Mesendoderm (in vitro differentiated cells): ENCODE results near the gene CMTM3.

Experiments used
- DNase-seq: peaks from one replicate; pipeline ENCODE4 v3.0.0; 2013
- H2AK5ac ChIP-seq: 2 replicates; pipeline ENCODE4 v1.6.1; 2013; ENCODE audit warnings: low read length, inconsistent platforms
- H2BK120ac ChIP-seq: 2 replicates; pipeline ENCODE4 v1.6.1; 2013; ENCODE audit warnings: low read depth, mild to moderate bottlenecking, low read length, moderate library complexity, mixed read lengths
- H2BK15ac ChIP-seq: replicated peaks from 2 replicates; pipeline ENCODE4 v1.6.1; 2013; ENCODE audit warnings: low read depth, mild to moderate bottlenecking, moderate library complexity
- H2BK5ac ChIP-seq: 2 replicates; pipeline ENCODE4 v1.6.1; 2013; ENCODE audit warnings: low read length, inconsistent platforms
- H3K18ac ChIP-seq: 2 replicates; pipeline ENCODE4 v1.6.1; 2013; ENCODE audit warnings: mild to moderate bottlenecking, low read length, mixed read lengths
- H3K23ac ChIP-seq: one replicate; pipeline ENCODE4 v1.6.1; 2013; ENCODE audit warnings: low read length
- H3K27ac ChIP-seq: 2 replicates; pipeline ENCODE4 v1.5.1; 2013; ENCODE audit warnings: low read depth, mild to moderate bottlenecking, inconsistent platforms, low read length, moderate library complexity
- H3K27me3 ChIP-seq: 2 replicates; pipeline ENCODE4 v1.6.1; 2013; ENCODE audit warnings: low read length, control low read depth, mild to moderate bottlenecking, inconsistent platforms; ENCODE audit not compliant: insufficient read depth, poor library complexity
- H3K36me3 ChIP-seq: 2 replicates; pipeline ENCODE4 v1.6.1; 2013; ENCODE audit warnings: low read length, inconsistent platforms; ENCODE audit not compliant: control insufficient read depth, insufficient read depth
- H3K4ac ChIP-seq: one replicate; pipeline ENCODE4 v1.6.1; 2013; ENCODE audit warnings: low read depth, mild to moderate bottlenecking, low read length, moderate library complexity
- H3K4me1 ChIP-seq: 2 replicates; pipeline ENCODE4 v1.6.1; 2013; ENCODE audit warnings: low read depth, low read length, inconsistent platforms; ENCODE audit not compliant: control insufficient read depth
- H3K4me2 ChIP-seq: 2 replicates; pipeline ENCODE4 v1.6.1; 2013; ENCODE audit warnings: low read length
- H3K4me3 ChIP-seq: 2 replicates; pipeline ENCODE4 v1.5.1; 2013; ENCODE audit warnings: mild to moderate bottlenecking, low read length
- H3K56ac ChIP-seq: one replicate; pipeline ENCODE4 v1.6.1; 2013; ENCODE audit warnings: low read length
- H3K79me1 ChIP-seq: 2 replicates; pipeline ENCODE4 v1.6.1; 2013; ENCODE audit warnings: low read length, inconsistent platforms
- H3K79me2 ChIP-seq: 2 replicates; pipeline ENCODE4 v1.6.1; 2013; ENCODE audit warnings: mild to moderate bottlenecking, low read length; ENCODE audit not compliant: control insufficient read depth, insufficient read depth
- H3K9ac ChIP-seq: 2 replicates; pipeline ENCODE4 v1.6.1; 2013; ENCODE audit warnings: low read length, inconsistent platforms
- H4K5ac ChIP-seq: one replicate; pipeline ENCODE4 v1.6.1; 2013; ENCODE audit warnings: low read length
- H4K8ac ChIP-seq: one replicate; pipeline ENCODE4 v1.6.1; 2013; ENCODE audit warnings: low read depth, mild to moderate bottlenecking, control low read depth, low read length, moderate library complexity
- WGBS: extraction: QIAGEN DNeasy Blood & Tissue Kit; methylation state at CpG from one replicate; pipeline ENCODE4 v1.1.7; 2013; ENCODE audit warnings: low lambda C conversion rate, missing lambda C conversion rate; ENCODE audit not compliant: insufficient coverage; ENCODE audit errors: extremely low coverage; 5-methylcytosine and 5-hydroxymethylcytosine counted together

CMTM3 gene

DNA sequence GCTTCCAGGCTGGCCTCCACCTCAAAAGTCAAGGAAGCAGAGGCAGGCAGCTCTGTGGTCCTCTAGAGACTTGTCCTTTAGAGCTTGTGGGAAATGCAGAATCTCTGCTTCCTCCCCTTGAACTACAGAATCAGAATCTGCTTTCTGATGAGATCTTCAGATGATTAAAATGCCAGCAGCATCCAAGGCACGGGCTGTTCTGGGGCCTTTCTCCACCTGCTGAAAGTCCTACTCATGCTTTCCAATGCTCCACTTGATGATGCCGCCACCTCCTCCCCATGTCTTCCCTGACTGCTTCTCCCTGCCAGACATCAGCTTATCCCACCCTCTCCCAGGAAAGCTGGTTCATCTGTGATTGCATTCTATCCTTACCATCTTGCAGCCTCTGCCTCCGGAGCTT is 33.3 kb downstream of the CMTM3 start:
- Histone ChIP-seq H3K36me3 (peaks cover 2% of the 10 kb centered on the region), H3K56ac (no peak overlapping the region), H3K23ac (no peak overlapping the region), H4K5ac (no peak overlapping the region), H3K4me3 (no peak overlapping the region), H3K79me2 (no peaks in the 10 kb centered on the region), H2AK5ac (no peak overlapping the region), H3K9ac (no peak overlapping the region), H3K18ac (no peak overlapping the region), H4K8ac (no peak overlapping the region), H3K4me2 (no peak overlapping the region), H3K79me1 (no peaks in the 10 kb centered on the region), H3K27ac (no peak overlapping the region), H2BK15ac (no peak overlapping the region), H2BK5ac (no peak overlapping the region), H3K4me1 (no peaks in the 10 kb centered on the region), H2BK120ac (no peak overlapping the region), H3K27me3 (no peaks in the 10 kb centered on the region), H3K4ac (no peak overlapping the region)
- DNase-seq, result no peak
- no CpG with 5 or more reads among the region's 3 CpGs for WGBS

DNA sequence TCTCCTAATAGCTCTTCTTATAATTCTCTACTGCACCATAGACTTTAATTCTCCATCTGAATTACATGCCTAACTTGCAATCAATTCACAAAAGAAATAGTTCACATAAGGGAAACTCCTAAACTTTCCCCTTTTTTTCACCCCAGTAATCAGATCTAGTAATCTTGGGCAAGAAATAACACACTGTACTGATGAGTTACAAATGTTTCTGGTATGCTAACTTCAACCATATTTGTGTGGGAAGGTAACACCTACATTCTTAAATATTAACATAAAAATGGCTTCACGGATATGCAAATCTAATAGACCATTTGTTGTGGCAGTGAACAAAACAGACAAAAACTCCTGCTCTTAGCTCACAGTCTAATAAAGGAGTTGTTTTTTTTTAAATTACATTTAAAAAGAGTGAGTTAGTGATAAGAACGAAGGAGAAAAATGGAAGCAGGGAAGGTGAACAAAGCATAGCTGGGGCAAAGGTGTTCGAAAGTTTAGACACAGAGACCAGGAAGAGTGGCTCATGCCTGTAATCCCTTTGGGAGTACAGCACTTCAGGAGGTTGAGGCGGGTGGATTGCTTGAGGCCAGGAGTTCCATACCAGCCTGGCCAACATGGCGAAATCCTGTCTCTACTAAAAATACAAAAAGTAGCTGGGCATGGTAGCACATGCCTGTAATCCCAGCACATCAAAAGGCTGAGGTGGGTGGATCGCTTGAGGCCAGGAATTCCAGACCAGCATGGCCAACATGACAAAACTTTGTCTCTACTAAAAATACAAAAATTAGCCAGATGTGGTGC is 34.8 kb downstream of the CMTM3 start:
- Histone ChIP-seq H3K79me1 (no peaks in the 10 kb centered on the region), H4K5ac (no peak overlapping the region), H3K79me2 (no peaks in the 10 kb centered on the region), H3K4me1 (no peaks in the 10 kb centered on the region), H2BK15ac (no peak overlapping the region), H3K18ac (no peak overlapping the region), H3K27me3 (no peaks in the 10 kb centered on the region), H3K4ac (no peak overlapping the region), H2BK120ac (no peak overlapping the region), H3K4me3 (no peak overlapping the region), H3K27ac (no peak overlapping the region), H3K23ac (no peak overlapping the region), H3K36me3 (peaks cover 2% of the 10 kb centered on the region), H2AK5ac (no peak overlapping the region), H3K56ac (no peak overlapping the region), H3K9ac (no peak overlapping the region), H2BK5ac (no peak overlapping the region), H3K4me2 (no peak overlapping the region), H4K8ac (no peak overlapping the region)
- DNase-seq, result no peak
- whole genome bisulfite sequencing, result 100% methylated on average over 1 of the region's 6 CpGs

DNA sequence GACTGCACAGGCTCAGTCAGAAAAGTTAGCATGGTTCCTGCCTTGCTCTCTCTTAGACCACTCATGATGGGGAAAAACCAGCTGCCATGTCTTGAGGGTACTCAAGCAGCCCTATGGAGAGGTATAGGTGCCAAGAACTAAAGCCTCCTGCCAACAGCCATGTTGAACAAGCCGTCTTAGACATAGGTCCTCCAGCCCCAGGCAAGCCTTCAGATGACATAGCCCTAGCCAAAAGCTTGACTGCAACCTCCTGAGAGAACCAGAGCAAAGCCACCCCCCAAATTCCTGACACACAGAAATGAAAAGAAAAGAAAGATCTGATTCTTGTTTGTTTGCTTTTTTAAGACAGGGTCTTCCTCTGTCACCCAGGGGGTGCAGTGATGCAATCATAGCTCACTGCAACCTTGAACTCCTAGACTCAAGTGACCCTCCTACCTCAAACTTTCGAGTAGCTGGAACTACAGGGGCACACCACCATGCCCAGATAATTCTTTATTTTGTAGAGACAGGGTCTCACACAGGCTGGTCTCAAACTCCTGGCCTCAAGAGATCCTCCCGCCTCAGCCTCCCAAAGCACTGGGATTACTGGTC is 36.3 kb downstream of the CMTM3 start:
- Histone ChIP-seq H3K56ac (no peak overlapping the region), H2BK120ac (no peak overlapping the region), H3K79me1 (no peaks in the 10 kb centered on the region), H4K8ac (no peak overlapping the region), H3K4me2 (no peak overlapping the region), H2AK5ac (no peak overlapping the region), H3K4ac (no peak overlapping the region), H3K4me1 (no peaks in the 10 kb centered on the region), H4K5ac (no peak overlapping the region), H3K36me3 (no peaks in the 10 kb centered on the region), H3K27ac (no peak overlapping the region), H3K9ac (no peak overlapping the region), H2BK5ac (no peak overlapping the region), H3K23ac (no peak overlapping the region), H2BK15ac (no peak overlapping the region), H3K4me3 (no peak overlapping the region), H3K27me3 (no peaks in the 10 kb centered on the region), H3K79me2 (no peaks in the 10 kb centered on the region), H3K18ac (no peak overlapping the region)
- no peak for DNase-seq
- WGBS, result no CpG with 5 or more reads among the region's 3 CpGs

DNA sequence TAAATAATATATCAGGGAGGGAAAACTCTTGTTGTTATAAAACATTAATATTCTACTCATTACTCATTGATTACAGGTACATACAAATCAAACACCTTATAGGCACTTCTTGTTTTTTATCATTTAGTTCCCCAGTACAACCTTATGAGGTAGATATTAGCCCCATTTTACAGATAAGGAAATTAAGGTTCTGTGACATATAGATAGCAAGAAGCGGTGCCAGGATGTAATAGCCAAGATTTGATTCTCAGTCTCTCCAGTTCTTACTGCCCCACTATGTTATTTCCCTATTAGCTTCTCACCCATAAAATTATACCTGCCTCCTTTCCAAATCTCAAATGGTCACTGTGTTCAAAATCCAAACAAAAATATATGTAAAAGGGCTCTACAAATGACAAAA is 36.9 kb downstream of the CMTM3 start:
- no CpG with 5 or more reads among the region's 1 CpG for WGBS
- no peaks in the 10 kb centered on the region for H3K79me1 ChIP-seq
- no peak overlapping the region for H2BK15ac ChIP-seq
- no peak overlapping the region for H2BK5ac ChIP-seq
- no peak overlapping the region for H3K4me3 ChIP-seq
- H3K23ac ChIP-seq, result no peak overlapping the region
- H4K5ac ChIP-seq, result no peak overlapping the region
- H3K79me2 ChIP-seq, result no peaks in the 10 kb centered on the region
- H3K9ac ChIP-seq, result no peak overlapping the region
- no peak overlapping the region for H3K4ac ChIP-seq
- no peak overlapping the region for H2BK120ac ChIP-seq
- no peaks in the 10 kb centered on the region for H3K36me3 ChIP-seq
- no peak overlapping the region for H3K18ac ChIP-seq
- DNase-seq, result no peak
- no peak overlapping the region for H4K8ac ChIP-seq
- H2AK5ac ChIP-seq, result no peak overlapping the region
- no peak overlapping the region for H3K56ac ChIP-seq
- H3K4me1 ChIP-seq, result no peaks in the 10 kb centered on the region
- H3K27ac ChIP-seq, result no peak overlapping the region
- H3K27me3 ChIP-seq, result no peaks in the 10 kb centered on the region
- no peak overlapping the region for H3K4me2 ChIP-seq

DNA sequence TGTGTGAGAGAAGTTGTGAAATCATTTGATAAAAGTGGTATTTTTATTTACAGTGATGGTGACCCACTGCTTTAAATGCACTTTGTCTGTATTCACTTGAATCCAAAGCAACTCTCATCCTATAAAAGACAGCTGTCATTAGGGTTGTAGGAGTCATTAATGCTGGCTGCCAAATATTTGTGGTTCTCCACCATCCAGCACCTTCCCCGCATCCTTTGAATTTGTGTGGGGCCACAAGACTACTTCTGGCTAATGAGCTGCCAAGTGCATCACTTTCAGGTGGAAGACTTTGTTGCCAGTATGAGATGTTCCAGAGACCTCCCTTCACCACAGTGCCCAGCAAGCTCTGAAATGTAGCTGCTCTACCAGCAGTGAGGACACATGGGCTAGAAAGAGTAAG is 43.4 kb downstream of the CMTM3 start:
- Histone ChIP-seq H3K4me2 (no peak overlapping the region), H3K4me3 (no peak overlapping the region), H3K23ac (no peak overlapping the region), H3K79me1 (no peaks in the 10 kb centered on the region), H3K27me3 (no peaks in the 10 kb centered on the region), H3K4ac (no peak overlapping the region), H4K5ac (no peak overlapping the region), H4K8ac (no peak overlapping the region), H3K18ac (no peak overlapping the region), H2AK5ac (no peak overlapping the region), H3K4me1 (peaks cover 3% of the 10 kb centered on the region), H3K27ac (no peak overlapping the region), H3K9ac (no peak overlapping the region), H2BK5ac (no peak overlapping the region), H2BK120ac (no peak overlapping the region), H3K79me2 (no peaks in the 10 kb centered on the region), H3K56ac (no peak overlapping the region), H3K36me3 (no peaks in the 10 kb centered on the region), H2BK15ac (no peak overlapping the region)
- no CpG with 5 or more reads among the region's 1 CpG for whole genome bisulfite sequencing
- no peak for DNase-seq

DNA sequence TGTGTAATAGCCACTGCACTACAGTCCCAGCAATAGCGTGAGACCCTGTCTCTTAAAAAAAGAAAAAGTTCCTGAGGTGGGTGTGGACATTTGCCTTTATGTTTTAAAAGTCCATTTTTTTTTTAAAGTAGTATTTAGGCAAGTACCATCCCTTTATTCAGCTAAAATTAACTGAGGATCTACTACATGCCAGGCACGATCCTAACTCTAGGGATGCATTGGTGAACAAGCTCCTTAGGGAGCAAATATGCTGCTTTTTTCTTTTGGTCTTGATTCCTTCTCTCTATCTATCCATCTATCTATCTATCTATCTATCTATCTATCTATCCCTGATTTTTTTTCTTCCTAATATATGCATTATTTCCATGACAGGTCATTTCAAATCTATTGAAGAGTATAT is 44.7 kb downstream of the CMTM3 start:
- no peaks in the 10 kb centered on the region for H3K27me3 ChIP-seq
- no peak overlapping the region for H3K9ac ChIP-seq
- peaks cover 3% of the 10 kb centered on the region for H3K4me1 ChIP-seq
- no peak overlapping the region for H3K4me2 ChIP-seq
- H3K23ac ChIP-seq, result no peak overlapping the region
- no peaks in the 10 kb centered on the region for H3K79me1 ChIP-seq
- H3K18ac ChIP-seq, result no peak overlapping the region
- no peak overlapping the region for H2BK15ac ChIP-seq
- no peak overlapping the region for H3K27ac ChIP-seq
- no peak overlapping the region for H4K8ac ChIP-seq
- H3K56ac ChIP-seq, result no peak overlapping the region
- H2BK5ac ChIP-seq, result no peak overlapping the region
- no peak overlapping the region for H3K4me3 ChIP-seq
- no peak overlapping the region for H2AK5ac ChIP-seq
- no CpG with 5 or more reads among the region's 2 CpGs for WGBS
- DNase-seq, result no peak
- no peaks in the 10 kb centered on the region for H3K36me3 ChIP-seq
- H2BK120ac ChIP-seq, result no peak overlapping the region
- H3K4ac ChIP-seq, result no peak overlapping the region
- H3K79me2 ChIP-seq, result no peaks in the 10 kb centered on the region
- no peak overlapping the region for H4K5ac ChIP-seq
